LNCAP (cell line): ENCODE data around the gene CCNJL.

Source experiments
- CTCF ChIP-seq: fragments of 450-650 bp; IDR thresholded peaks from 2 replicates; pipeline ENCODE4 v1.5.1; 2017; ENCODE audit warnings: mild to moderate bottlenecking

The CCNJL gene

GRCh38 chr5:160231783-160232342 is 80.5 kb downstream of the CCNJL start:
- no peak for TF ChIP-seq CTCF

GRCh38 chr5:160230686-160231527 is 81.5 kb downstream of the CCNJL start:
- no peak for TF ChIP-seq CTCF

GRCh38 chr5:160229190-160229742 is 83.1 kb downstream of the CCNJL start, which contains the start of gene FABP6:
Gene FABP6 (plus strand): TSS chr5:160229506. CDS start chr5:160229558, 52 bp downstream.
- TF ChIP-seq CTCF: no peak

GRCh38 chr5:160227012-160227411 is 85.4 kb downstream of the CCNJL start:
- no peak for TF ChIP-seq CTCF

GRCh38 chr5:160221082-160221481 is 91.3 kb downstream of the CCNJL start:
- no peak for TF ChIP-seq CTCF

GRCh38 chr5:160219356-160219755 is 93.0 kb downstream of the CCNJL start:
- TF ChIP-seq CTCF: no peak

- no peak for TF ChIP-seq CTCF
These were observed 98.8 kb downstream of the CCNJL start for GRCh38 chr5:160213537-160213936.
